GM21576 (cell line): ENCODE measurements around the gene ZAP70.

ENCODE experiments used
- ATAC-seq: cut with Tn5 transposase; IDR thresholded peaks from one replicate; pipeline ENCODE4 v1.9.1; 2021; ENCODE audit warnings: mild to moderate bottlenecking, moderate library complexity; ENCODE audit not compliant: unreplicated experiment

ZAP70 gene

GRCh38 chr2:97747716-97748115 lies 34.3 kb downstream of the ZAP70 start:
- no peak for ATAC-seq

- ATAC-seq, result no peak
These were observed 36.2 kb downstream of the ZAP70 start for GRCh38 chr2:97749581-97749980.

- no peak for ATAC-seq
These were observed 36.6 kb downstream of the ZAP70 start for GRCh38 chr2:97750017-97750416.

GRCh38 chr2:97751752-97752151 lies 38.4 kb downstream of the ZAP70 start:
- no peak for ATAC-seq

GRCh38 chr2:97752342-97753334 lies 39.3 kb downstream of the ZAP70 start:
- ATAC-seq, result no peak

- no peak for ATAC-seq
These were observed 41.4 kb downstream of the ZAP70 start for GRCh38 chr2:97754690-97755346.

GRCh38 chr2:97755491-97755890 lies 42.1 kb downstream of the ZAP70 start:
- ATAC-seq, result no peak

GRCh38 chr2:97757062-97757461 lies 43.7 kb downstream of the ZAP70 start:
- ATAC-seq, result no peak

GRCh38 chr2:97758131-97758705 lies 44.8 kb downstream of the ZAP70 start:
- no peak for ATAC-seq

- no peak for ATAC-seq
These were observed 46.5 kb downstream of the ZAP70 start for GRCh38 chr2:97759727-97760407.

- no peak for ATAC-seq
These were observed 47.2 kb downstream of the ZAP70 start for GRCh38 chr2:97760480-97761049.

GRCh38 chr2:97761192-97761591 lies 47.8 kb downstream of the ZAP70 start:
- no peak for ATAC-seq

GRCh38 chr2:97763176-97763845 lies 49.9 kb downstream of the ZAP70 start:
- no peak for ATAC-seq

- ATAC-seq, result no peak
These were observed 51.3 kb downstream of the ZAP70 start for GRCh38 chr2:97764559-97765263.

- ATAC-seq, result no peak
These were observed 52.6 kb downstream of the ZAP70 start for GRCh38 chr2:97765933-97766332.

GRCh38 chr2:97766567-97766966 lies 53.2 kb downstream of the ZAP70 start:
- ATAC-seq, result no peak

- ATAC-seq, result no peak
These were observed 55.9 kb downstream of the ZAP70 start for GRCh38 chr2:97769308-97769707.

GRCh38 chr2:97769711-97770110 lies 56.3 kb downstream of the ZAP70 start:
- ATAC-seq, result no peak

GRCh38 chr2:97770445-97770844 lies 57.1 kb downstream of the ZAP70 start:
- no peak for ATAC-seq

GRCh38 chr2:97774425-97774824 lies 61.0 kb downstream of the ZAP70 start:
- no peak for ATAC-seq
